ENCODE measurements around the gene TNFSF10.
"Not testable (repeated sequence)": the region's sequence is repeated elsewhere in the genome, so short reads cannot be mapped to it uniquely, and the experiment has no call there.

The TNFSF10 gene

DNA sequence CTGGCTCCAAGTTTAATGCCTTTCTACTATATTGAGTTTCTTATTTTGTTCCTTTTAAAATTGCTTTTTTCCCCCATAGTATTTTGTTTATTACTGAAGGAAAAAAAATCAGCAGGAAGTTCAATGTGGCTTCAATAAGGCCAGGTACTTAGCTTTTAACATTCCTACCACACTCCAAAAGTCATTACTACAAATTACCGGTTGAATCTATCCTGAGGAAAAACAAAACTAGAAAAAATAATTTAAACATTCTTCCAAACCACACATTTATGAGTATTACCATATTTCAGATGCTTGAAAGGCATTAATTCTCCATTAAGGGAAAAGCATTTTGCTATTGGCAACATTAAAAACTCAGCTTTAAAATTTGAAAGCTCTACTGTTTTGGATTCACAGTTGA lies 20.2 kb upstream of the TNFSF10 start:
- no peak for DNase-seq

DNA sequence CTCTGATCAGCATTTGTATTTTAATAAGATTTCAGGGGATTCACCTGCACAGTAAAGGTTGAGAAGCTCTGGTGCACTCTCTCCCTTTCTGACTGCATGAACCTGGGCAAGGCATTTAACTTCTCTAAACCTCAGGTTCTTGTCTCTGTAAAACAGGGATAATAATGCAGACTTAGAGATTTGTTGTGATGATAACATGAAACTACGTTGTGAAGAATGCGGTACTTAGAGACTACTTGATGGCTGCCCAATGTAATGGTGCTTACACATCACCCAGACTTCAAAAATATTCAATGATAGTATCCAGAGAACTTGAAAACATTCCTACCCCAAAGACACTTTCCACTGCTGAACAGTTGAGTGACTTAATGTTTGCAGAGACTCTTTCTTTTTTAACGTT lies 19.8 kb upstream of the TNFSF10 start:
- DNase-seq, result no peak

DNA sequence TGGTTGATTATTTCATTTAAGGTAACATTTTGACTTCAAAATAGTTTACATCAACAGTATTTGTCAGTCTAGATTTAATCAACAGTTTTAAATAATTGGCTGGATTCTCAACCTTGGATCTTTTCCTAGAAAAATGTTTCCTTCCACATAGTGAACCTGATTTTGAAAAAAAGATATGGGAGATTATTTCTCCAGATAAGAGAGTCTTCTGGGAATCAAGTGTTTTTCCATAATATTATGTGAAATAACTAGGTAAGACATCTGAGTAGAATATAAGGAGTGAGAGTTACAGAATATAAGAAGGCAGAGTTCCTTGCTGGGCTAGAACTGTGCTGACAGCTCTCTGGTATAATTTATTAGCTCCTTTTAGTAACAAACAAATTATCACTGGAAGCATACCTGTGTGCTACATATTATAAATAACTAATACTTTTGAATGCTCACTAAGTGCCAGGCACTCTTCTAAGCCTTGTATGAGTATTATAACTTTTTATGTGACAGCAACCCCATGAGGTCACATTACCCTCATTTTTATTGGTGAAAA lies 18.8 kb upstream of the TNFSF10 start:
- DNase-seq, result no peak

DNA sequence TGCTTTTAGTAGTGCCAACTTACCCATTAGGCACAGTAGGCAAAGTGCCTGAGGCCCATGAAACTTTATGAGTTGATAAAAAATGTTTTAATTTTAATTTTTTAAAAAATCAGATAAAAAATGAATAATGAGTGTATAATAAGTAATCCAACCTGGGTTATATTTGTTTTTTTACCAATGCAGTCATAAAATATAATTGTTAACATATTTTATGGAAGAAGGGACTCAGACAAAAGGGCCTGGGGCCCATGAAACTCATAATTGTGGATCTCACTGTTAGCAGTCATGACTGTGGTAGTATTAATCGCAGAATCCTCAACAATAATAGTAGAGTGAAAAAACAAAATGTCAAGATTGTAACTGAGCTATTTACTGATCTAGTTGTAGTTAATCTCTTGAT lies 16.8 kb upstream of the TNFSF10 start:
- no peak for DNase-seq

DNA sequence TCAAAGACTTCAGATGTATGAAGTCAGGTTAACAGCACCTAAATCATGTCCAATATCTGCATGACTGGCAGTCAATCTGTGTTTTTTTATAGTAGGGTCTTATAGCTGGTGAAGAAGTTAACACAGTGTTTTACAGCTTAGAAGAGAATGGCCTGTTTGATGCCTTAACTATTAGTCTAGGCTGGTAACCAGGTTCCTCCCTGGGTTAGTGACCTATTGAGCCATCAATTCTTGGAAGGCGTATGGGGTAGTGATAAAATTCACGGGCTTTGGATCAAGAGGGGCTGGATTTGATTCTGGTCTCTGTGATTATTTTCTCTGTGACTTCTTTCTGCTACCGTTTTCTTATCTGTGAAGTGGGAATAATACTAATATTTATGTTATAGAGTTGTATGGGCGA lies 16.0 kb upstream of the TNFSF10 start:
- DNase-seq, result no peak

DNA sequence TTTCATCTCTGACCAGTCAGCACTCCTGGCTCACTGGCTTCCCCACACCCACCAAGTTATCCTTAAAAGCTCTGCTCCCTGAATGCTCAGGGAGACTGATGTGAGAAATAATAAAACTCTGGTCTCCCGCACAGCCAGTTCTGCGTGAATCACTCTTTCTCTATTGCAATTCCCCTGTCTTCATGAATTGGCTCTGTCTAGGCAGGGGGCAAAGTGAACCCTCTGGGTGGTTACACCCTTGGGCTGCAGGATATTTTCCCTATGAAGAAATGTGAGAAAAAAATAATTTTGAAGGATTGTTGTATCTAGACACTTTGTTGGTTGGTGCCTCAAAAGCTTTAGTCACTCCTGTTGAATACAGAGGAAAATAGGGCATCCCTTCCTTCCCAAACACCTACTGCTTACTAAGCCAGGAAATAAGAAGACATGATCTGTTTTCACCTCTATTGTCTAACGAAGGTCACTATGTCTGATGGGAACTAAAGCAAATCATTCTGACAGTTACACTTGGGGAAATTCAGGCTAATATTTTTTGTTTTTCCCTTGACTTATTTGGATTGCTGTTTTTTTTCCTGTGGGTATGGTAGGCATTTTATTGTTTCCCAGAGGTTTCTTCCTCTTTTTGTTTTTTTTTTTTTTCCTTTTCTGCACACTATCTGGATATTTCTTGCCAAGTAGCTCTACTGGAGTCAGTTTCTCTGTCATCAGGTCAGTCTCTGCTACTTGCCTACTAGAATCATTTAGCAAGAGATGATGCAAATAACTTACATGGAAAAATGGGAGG lies 15.3 kb upstream of the TNFSF10 start:
- no peak for DNase-seq

DNA sequence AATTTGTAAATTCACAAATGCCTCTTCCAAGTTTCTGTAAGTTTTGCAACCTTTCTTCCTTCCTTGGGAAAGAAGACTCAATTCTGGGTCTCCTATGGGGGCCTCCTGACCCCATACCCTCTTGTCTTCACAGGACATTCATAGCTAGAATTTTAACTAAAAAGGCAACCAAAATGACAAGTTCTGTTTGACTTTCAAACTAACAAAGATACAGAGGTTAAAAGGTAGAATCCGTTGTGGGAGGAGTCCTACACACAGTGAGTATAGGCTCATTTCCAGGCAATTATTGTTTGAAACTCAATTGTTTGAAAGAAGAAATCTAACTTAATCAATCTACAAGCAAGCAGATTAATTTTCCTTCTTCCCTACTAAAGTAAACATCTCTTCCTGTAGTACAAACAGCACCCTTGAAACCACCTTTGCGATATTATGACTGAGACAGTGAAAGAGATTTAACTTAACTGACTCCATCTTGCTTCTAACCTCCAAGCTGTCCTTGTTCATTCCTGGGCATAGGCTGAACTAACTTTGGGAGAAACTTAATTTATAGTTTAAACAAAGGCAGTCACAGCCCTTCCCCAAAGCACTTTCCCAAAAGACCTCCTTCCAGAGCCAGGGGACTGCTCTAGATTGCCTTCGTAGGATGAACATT lies 14.4 kb upstream of the TNFSF10 start:
- DNase-seq, result no peak

DNA sequence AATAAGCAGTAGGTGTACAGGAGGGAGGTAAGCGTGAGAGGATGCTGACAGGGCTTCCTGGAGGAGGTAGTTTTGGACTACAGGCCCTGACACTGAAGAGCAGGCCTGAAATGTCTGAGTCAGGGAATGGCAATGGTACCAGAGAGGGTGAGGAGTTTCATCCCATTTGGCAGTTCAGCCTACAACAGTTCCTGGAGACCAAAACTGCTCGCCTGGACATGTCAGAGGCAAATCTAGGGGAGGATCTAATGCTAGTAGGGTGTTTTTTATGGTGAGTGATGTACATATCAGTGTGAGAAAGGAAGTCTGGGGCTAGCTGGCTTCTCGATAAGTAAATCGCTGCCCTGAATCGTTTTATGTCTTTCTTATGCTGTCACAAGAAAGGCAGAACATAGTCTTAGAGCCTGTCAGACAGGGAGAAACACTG lies 13.8 kb upstream of the TNFSF10 start:
- DNase-seq, result no peak

DNA sequence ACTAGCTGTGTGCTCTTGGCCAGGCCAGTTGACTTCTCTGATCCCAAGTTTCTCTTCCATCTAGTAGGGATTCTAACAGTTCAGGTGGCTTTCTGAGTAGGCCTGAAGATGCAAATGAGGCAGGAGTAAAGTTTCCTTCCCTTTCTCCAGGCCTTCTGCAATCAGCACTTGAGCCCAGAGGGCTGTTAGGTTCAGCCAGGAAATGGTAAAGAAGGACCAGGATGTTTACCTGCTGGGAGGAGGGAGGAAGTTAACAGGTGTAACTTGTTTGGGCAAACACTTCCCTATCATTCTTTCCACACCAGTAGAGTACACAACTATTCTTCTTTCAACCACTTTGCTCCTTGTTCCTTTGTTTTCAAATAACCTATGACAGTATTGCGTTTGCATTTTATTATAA lies 13.3 kb upstream of the TNFSF10 start:
- DNase-seq, result no peak

DNA sequence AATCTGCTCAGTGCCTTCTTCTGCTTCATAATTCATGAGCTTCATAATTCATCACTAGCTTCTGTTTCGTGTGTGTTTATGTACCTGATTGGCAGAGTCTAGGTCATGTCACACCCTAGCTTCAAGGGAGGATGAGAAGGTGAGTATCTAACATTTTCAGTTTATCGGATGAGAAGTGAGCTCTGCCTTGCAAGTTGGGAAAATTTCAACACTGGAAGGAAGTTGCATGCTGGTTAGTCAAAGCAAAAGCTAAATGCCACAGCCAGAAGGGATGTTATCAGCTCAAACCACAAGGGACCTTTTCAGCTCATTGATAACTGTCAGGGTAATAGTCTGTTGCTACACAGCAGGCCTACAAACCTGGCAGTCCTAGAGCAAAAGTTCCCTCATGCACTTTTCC lies 7.3 kb upstream of the TNFSF10 start:
- DNase-seq, result no peak

DNA sequence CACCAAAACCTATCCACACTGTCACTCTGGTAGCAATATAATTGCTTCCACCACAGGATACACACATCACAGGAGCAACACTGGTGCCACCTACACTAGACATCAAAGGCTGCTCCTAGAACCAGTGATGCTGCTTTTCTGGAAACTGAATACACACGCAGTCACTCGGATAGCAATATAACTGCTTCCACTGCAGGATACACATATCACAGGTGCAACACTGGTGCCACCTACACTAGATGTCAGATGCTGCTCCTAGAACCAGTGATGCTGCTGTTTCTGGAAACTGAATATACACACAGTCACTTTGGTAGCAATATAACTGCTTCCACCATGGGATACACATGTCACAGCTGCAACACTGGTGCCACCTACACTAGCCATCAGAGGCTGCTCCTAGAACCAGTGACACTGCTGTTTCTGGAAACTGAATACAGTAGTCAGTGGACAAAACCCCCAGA lies 6.9 kb upstream of the TNFSF10 start:
- no peak for DNase-seq

DNA sequence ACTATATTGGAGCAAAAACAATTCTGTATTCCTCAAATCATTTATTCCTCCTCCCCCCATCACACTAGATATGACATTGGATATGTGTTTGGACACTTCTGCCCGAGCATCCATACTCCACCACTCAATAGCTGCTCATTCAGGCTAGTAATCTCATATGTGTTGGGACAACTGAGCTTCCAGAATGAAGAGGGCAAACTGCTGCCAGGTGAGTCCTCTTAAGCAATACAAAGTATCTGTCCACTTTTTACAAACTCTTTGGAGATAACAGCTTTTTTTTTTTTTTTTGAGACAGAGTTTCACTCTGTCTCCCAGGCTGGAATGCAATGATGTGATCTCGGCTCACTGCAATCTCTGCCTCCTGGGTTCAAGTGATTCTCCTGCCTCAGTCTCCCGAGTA lies 5.4 kb upstream of the TNFSF10 start:
- no peak for DNase-seq

DNA sequence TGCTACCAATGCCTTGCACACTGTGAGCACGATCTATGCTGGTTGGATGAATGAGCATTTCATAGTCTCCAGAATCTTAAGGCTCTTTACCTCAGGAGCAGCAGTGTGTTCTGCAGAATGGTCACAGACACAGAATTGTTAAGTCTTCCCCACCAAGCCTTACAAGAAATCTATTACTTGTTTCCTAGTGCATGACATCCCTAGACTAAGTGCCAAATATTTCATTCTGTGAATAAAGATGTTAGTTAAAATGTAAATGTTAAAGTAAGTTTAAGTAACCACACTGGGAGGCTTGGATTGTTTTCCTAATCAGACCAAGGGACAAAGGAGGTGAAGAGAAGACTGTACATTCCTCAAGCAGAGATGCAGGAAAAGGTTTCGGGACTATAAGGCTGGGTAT lies 4.1 kb upstream of the TNFSF10 start:
- DNase-seq, result no peak

DNA sequence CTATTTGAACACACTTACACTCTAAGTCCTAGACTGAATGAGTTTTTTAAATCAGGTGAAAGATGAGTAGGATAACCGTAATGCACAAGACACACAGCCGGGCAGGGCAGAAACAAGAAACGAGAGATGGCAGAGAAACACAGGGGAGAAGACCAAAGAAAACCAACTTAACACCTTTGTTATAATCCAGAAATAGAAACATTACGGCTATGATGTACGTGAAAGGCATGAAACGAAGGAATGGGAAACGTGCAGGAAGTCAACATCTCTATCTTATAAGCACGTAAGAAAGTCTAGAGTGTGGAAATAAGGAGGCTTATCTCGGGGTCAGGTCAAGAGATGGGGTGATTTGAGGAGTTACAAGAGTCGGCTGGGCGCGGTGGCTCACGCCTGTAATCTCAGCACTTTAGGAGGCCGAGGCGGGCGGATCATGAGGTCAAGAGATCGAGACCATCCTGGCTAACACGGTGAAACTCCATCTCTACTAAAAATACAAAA lies 1.9 kb upstream of the TNFSF10 start:
- DNase-seq, result no peak

DNA sequence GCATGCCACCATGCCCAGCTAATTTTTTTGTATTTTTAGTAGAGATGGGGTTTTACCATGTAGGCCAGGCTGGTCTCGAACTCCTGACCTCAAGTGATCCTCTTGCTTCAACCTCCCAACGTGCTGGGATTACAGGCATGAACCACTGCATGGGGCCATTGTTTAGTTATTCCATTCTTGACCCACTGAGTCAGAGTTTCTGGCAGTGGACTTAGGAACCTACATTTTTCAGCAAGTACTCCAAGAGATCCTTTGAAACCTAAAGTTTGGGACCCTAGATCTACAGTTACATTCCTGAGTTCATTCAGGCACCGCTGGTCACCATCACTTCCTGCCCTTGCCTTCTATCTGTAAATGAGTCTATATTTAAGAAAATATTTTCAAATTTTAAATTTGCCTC lies 1.4 kb upstream of the TNFSF10 start:
- DNase-seq, result no peak

DNA sequence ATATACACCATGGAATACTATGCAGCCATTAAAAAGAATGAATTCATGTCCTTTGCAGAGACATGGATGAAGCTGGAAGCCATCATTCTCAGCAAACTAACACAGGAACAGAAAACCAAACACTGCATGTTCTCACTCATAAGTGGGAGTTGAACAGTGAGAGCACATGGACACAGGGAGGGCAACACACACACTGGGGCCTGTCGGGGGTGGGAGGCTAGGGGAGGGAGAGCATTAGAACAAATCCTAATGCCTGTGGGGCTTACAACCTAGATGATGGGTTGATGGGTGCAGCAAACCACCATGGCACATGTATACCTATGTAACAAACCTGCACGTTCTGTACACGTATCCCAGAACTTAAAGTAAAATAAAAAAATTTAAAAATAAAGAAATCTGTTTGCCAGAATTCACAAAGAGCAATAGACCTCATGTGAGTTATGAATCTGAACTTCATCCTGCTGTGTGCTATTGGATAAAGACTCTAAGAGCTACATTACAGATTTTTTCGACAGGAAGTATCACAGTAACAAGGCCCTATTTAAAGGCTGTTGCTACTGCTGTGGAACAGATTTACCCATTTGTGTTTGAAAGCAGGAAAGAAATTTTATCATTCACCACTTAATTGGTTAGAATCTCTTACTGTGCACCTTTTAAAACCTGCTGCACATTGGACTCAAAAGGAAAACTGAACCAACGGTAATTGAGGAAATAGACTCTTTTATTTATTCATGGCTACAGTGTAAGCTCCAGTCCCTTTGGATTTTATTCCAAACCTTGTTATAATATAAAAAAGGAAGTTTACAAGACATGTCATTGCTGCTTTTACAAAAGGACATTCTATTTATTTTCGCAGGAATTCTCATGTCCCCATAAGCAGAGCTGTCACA lies 1.1 kb downstream of the TNFSF10 start:
- DNase-seq, result not testable (repeated sequence)

DNA sequence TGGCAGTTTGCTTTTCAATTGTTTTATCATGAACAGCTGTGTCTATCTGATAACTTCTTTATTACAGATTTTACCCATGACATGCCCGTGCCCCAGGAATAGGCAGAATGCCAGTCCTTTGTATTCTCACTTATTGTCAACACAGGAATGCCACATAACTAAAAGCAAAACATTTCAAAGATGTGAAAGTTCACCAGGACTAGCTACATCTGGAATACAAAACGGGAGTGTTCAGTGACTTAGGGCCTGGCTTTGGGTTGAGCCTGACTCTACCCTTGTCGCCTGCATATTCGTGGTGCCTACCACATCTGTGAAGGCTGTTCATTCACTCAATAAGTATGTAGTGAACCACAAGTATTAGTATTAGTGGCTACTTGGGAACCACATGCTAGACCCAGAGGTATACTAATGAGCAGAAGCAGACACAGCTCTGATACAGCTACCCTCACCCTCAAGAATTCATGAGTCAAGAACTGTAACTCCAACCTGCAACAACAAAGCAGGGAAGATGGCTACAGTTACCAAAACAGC lies 2.9 kb downstream of the TNFSF10 start:
- DNase-seq, result no peak

DNA sequence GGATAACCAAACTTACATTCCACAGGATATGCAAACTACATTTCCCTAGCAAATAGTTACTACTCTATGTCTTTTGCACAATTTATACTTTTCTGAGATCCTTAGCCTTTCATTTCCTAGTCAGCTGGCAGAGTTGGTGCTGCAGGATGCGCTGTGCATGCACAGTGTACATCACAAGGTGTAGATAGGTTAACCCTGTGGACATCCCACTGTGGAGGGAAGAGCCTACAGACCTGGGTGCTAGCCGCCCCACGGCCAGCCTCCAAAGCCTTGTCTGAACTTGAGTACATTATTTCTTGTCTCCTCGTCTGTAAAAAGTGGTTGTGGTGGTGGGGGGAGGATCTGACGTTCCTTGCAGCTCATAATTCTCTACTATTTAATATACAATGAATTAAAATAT lies 3.5 kb downstream of the TNFSF10 start:
- DNase-seq, result no peak

DNA sequence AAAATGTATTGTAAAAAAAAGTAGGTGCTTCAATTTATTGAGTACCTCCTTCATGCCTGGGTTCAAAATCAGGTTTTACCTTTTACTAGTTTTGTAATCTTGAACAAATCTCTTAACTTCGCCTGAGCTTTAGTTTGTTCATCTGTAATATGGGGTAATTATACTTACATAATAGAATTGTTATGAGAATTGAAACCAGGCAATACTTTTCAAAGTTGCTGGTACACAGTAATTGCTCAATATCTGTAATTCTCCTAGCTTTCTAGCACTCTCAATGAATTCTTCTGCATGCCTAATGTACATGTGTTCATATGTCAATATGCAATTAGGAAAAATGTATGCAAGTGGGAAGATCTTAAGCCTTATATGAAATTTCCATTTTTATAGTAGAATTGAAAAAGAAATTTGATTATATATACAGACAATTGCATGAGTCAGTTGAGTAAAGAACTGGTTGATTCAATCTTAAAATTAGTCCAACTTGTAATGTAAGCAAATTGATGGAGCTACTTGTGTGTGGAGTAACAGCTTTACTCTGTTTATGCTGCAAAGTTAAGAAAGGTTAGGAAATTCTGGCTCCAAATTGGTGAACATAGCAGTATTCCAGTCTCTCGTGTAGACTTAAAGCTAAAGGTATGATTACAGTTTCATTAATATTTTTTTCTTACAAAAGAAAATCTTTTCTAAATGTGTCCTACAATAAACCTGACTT lies 4.1 kb downstream of the TNFSF10 start:
- no peak for DNase-seq

DNA sequence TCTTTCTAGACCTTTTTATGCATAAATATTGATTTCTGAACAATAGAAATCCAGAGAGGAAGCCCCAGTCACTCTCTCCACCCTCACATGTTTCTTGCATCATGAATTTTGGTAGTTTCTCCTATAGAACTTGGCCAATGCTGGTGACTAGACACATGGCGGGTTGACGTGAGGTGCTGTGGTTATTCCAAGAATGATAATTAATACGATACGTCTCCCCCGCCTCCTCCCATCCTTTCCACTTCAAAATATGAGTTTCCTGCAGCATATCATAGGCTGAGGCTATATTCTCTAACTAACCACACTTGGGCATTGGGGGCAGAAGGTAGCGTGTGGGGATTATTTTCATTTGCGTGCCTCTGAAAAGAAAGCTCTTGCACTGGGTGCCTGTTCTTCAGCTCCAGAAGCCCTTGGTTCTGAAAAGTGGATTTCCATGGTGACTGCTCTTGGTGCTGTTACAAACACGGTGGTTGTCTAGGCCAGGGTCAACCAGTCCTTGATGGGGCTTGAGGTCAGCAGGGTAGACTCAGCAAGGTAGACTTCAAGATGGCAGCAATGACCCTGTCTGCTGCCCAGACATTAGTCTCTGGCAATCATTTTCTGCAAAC lies 5.3 kb downstream of the TNFSF10 start:
- no peak for DNase-seq

DNA sequence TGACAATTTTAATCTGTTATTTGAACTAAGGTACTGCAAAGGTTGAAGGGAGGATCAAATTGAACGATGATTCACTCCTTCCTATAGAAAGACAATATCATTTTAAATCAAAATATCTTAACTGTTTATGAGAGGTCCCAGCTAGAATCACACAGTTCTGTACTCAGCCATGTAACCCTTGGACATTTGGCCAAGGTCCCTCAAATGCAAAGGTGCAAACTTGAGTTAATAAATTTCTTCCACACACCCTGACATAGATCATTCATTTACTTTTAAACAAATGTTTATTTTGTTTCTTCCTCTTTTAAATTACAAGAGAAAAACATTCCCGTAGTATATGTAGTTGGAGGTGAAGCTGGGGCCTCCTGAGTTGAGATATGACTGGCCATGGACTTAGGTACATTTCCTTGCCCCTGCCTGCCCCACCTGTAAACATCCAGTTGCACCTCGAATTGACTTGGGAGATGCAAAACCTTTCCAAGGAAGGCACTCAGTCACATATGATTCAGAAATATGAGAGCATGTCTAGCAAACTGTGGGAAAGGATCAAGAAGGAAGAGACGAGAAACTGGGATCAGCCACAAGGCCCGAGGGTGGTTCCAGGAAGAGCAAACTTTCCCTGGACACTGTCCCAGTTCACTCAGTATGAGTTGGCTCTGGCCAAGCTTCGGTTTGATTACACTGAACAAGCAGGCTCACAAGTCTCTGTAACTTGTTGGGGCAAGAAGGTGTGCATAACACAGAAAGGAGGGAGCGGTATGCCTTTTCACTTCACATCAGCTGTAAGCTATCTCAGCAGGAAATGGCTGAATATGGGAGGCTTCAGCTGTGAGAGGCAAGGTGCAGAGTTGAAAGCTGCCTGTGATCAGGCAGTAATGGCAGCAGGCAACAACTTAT lies 6.7 kb downstream of the TNFSF10 start:
- no peak for DNase-seq
